GM12878 (cell line): ENCODE results near the gene BEAN1. TPM values are rescaled to one million over a fixed set of nuclear protein-coding genes. Genes with fewer than 3 reads are reported as not detected.

ENCODE experiments used
- ATAC-seq: fragments of 200-7000 bp; cut with Tn5 transposase; 3 replicates; pipeline ENCODE4 v1.9.1; 2020; ENCODE audit warnings: mild to moderate bottlenecking, moderate library complexity
- BruUV-seq: library from RNA; stranded (reverse); fragments of 400-500 nt; replicated peaks from 2 replicates; lab custom pipeline; 2021; lab: Mats Ljungman, UMichigan
- CTCF ChIA-PET: fragments of 300-600 bp; sonication (Branson Sonifier 250); formaldehyde crosslinking; extraction: SDS; loops from one replicate; lab custom pipeline; 2021; ENCODE audit warnings: inconsistent platforms; lab: Yijun Ruan, JAX
- POLR2A ChIA-PET: fragments of 350-600 bp; formaldehyde crosslinking; extraction: SDS; loops from one replicate; lab custom pipeline; 2021; ENCODE audit warnings: inconsistent platforms; lab: Charles Lee
- RAD21 ChIA-PET: fragments of 300-600 bp; sonication (Branson Sonifier 250); formaldehyde crosslinking; loops from one replicate; lab custom pipeline; 2023; ENCODE audit warnings: antibody characterized with exemption; ENCODE audit not compliant: unreplicated experiment; lab: Charles Lee
- SMC1A ChIA-PET: fragments of 300-600 bp; sonication (Branson Sonifier 250); formaldehyde crosslinking; loops from one replicate; lab custom pipeline; 2023; ENCODE audit not compliant: unreplicated experiment, uncharacterized antibody; lab: Charles Lee
- DNase-seq: peaks from one replicate; pipeline ENCODE4 v3.0.0-alpha.2; 2011; ENCODE audit warnings: low read depth, low spot score
- FAIRE-seq: peaks from 3 replicates; lab custom pipeline; 2011; peaks lifted over from hg19 to GRCh38; lab: Jason Lieb, UNC
- H2AFZ ChIP-seq: 2 replicates; pipeline ENCODE4 v1.6.0; 2011; ENCODE audit warnings: low read depth, low read length, control low read depth; ENCODE audit not compliant: control insufficient read depth
- H3K27ac ChIP-seq: 2 replicates; pipeline ENCODE4 v1.5.1; 2011; ENCODE audit warnings: control low read depth; ENCODE audit not compliant: control insufficient read depth, insufficient read depth
- H3K27me3 ChIP-seq, 2 experiments: replicated peaks in 1 of 2; 2 replicates each; pipeline versions ENCODE4 v1.6.0 to v1.6.1; 2011; ENCODE audit warnings: low read length in 1 of 2; ENCODE audit not compliant: control insufficient read depth in 2 of 2, insufficient read depth in 2 of 2
- H3K36me3 ChIP-seq, 2 experiments: 2 replicates each; pipeline ENCODE4 v1.5.1; 2011; ENCODE audit warnings: low read length in 1 of 2; ENCODE audit not compliant: control insufficient read depth in 2 of 2, insufficient read depth in 2 of 2
- H3K4me1 ChIP-seq: 2 replicates; pipeline ENCODE4 v1.6.1; 2011; ENCODE audit warnings: mild to moderate bottlenecking, low read length, moderate library complexity, mixed read lengths; ENCODE audit not compliant: control insufficient read depth, insufficient read depth
- H3K4me2 ChIP-seq: 2 replicates; pipeline ENCODE4 v1.6.0; 2011; ENCODE audit warnings: control low read depth; ENCODE audit not compliant: control insufficient read depth, insufficient read depth
- H3K4me3 ChIP-seq: fragments of 200-600 bp; sonication (generic); 2 replicates; pipeline ENCODE4 v1.5.1; 2016
- H3K79me2 ChIP-seq: 2 replicates; pipeline ENCODE4 v1.6.0; 2011; ENCODE audit warnings: low read length; ENCODE audit not compliant: control insufficient read depth, insufficient read depth
- H3K9ac ChIP-seq: 2 replicates; pipeline ENCODE4 v1.8.0; 2011; ENCODE audit warnings: low read length, control low read depth, mixed read lengths; ENCODE audit not compliant: control insufficient read depth, insufficient read depth
- H3K9me3 ChIP-seq: replicated peaks from 3 replicates; pipeline ENCODE4 v1.5.1; 2011; ENCODE audit warnings: mild to moderate bottlenecking, low read length; ENCODE audit not compliant: control insufficient read depth, insufficient read depth
- H4K20me1 ChIP-seq: 2 replicates; pipeline ENCODE4 v1.6.0; 2011; ENCODE audit not compliant: control insufficient read depth, insufficient read depth
- BCLAF1 ChIP-seq: fragments of 450-650 bp; IDR thresholded peaks from 2 replicates; pipeline ENCODE4 v1.6.1; 2017; ENCODE audit warnings: antibody characterized with exemption, mild to moderate bottlenecking, moderate library complexity
- CEBPB ChIP-seq, 2 experiments: fragments of 150-350 bp in 1 of 2; IDR thresholded peaks; 2 replicates each; pipeline ENCODE4 v1.6.1; 2012 to 2014; ENCODE audit warnings: low read depth in 2 of 2, low read length in 2 of 2, borderline replicate concordance in 1 of 2, inconsistent platforms in 1 of 2
- CHD4 ChIP-seq: fragments of 200-600 bp; sonication (generic); IDR thresholded peaks from 2 replicates; pipeline ENCODE4 v1.6.1; 2016; ENCODE audit warnings: mild to moderate bottlenecking
- CTCF ChIP-seq, 3 experiments: IDR thresholded peaks in 2 of 3; conservative IDR thresholded peaks in 1 of 3; 2 replicates each; pipeline ENCODE4 v1.5.1; 2011; ENCODE audit warnings: low read depth in 3 of 3, low read length in 3 of 3, mild to moderate bottlenecking in 3 of 3, control low read depth in 2 of 3, moderate library complexity in 2 of 3, inconsistent platforms in 1 of 3, mixed read lengths in 1 of 3; ENCODE audit not compliant: control insufficient read depth in 2 of 3, insufficient read depth in 1 of 3; ENCODE audit errors: extremely low read depth in 1 of 3
- HDAC2 ChIP-seq: fragments of 200-600 bp; sonication (generic); IDR thresholded peaks from 2 replicates; pipeline ENCODE4 v1.6.1; 2017
- HDAC6 ChIP-seq: fragments of 200-600 bp; sonication (generic); IDR thresholded peaks from one replicate; pipeline ENCODE4 v1.8.0; 2017; ENCODE audit warnings: antibody characterized with exemption; ENCODE audit not compliant: unreplicated experiment
- IRF3 ChIP-seq: fragments of 450-650 bp; IDR thresholded peaks from 2 replicates; pipeline ENCODE4 v1.6.1; 2014; ENCODE audit warnings: mild to moderate bottlenecking
- MYB ChIP-seq: fragments of 150-350 bp; IDR thresholded peaks from 2 replicates; pipeline ENCODE4 v1.6.1; 2014; ENCODE audit warnings: mild to moderate bottlenecking, low read depth, low read length, borderline replicate concordance
- PAX8 ChIP-seq: fragments of 450-650 bp; IDR thresholded peaks from 2 replicates; pipeline ENCODE4 v1.6.1; 2017; ENCODE audit warnings: mild to moderate bottlenecking, moderate library complexity
- PKNOX1 ChIP-seq: fragments of 450-650 bp; IDR thresholded peaks from 2 replicates; pipeline ENCODE4 v1.6.1; 2016; ENCODE audit warnings: mild to moderate bottlenecking
- PML ChIP-seq: IDR thresholded peaks from 2 replicates; pipeline ENCODE4 v1.6.1; 2012; ENCODE audit warnings: low read length, inconsistent platforms
- SMARCA5 ChIP-seq: fragments of 450-650 bp; IDR thresholded peaks from 2 replicates; pipeline ENCODE4 v1.6.1; 2017; ENCODE audit warnings: mild to moderate bottlenecking
- TBL1XR1 ChIP-seq: IDR thresholded peaks from 2 replicates; pipeline ENCODE4 v1.6.1; 2012; ENCODE audit warnings: low read depth, low read length, improper control_type of control experiment
- TCF12 ChIP-seq: IDR thresholded peaks from 2 replicates; pipeline ENCODE4 v1.6.1; 2011; ENCODE audit warnings: low read depth, mild to moderate bottlenecking, low read length
- TCF7 ChIP-seq: IDR thresholded peaks from 2 replicates; pipeline ENCODE4 v1.6.1; 2014; ENCODE audit warnings: antibody characterized with exemption, borderline replicate concordance
- WGBS: methylation state at CpG from one replicate; pipeline ENCODE4 v1.1.6; 2016; ENCODE audit warnings: low lambda C conversion rate; ENCODE audit not compliant: insufficient replicate concordance, insufficient coverage; ENCODE audit errors: missing lambda C conversion rate; 5-methylcytosine and 5-hydroxymethylcytosine counted together
- in situ Hi-C: fragments of 300-500 bp; cut with MboI; formaldehyde crosslinking; loops from 9 replicates; pipeline ENCODE4 v1.14.3; 2018; ENCODE audit warnings: mixed read lengths
- intact Hi-C: fragments of 100-400 bp; cut with micrococcal nuclease; formaldehyde crosslinking; loops from one replicate; pipeline ENCODE4 v1.14.2; 2022; ENCODE audit not compliant: unreplicated experiment
- polyA plus RNA-seq, 11 experiments: library from polyadenylated mRNA; depleted of rRNA in 4 of 11; unstranded in 6 of 11; stranded (reverse) in 5 of 11; fragments of >200 nt; fragmentation: Nextera tagmentation in 4 of 11; fragmentation: Illumina TruSeq in 1 of 11; extraction: Ambion mirVana in 4 of 11; extraction: Trizol in 1 of 11; gene quantifications; 1 replicate in 1 of 11; 2 replicates in 10 of 11; pipeline versions ENCODE4 v1.2.1 to v1.2.3, GENCODE V29; 2011 to 2016; ENCODE audit warnings: inconsistent platforms in 2 of 11, missing spikeins in 2 of 11, low read depth in 1 of 11
- total RNA-seq, 4 experiments: library from RNA; depleted of rRNA in 3 of 4; stranded (reverse); fragments of >200 nt in 3 of 4; fragmentation: Illumina TruSeq in 1 of 4; extraction: Trizol in 1 of 4; gene quantifications; 2 replicates each; pipeline versions ENCODE4 v1.2.1 to v1.2.3, GENCODE V29; 2013 to 2021

BEAN1 gene
- total and polyA plus RNA-seq, 10 of the 15 experiments (the other 5 are each of a cell fraction or from before 2014, with no cell fraction given) = not detected

GRCh38 chr16:66391726-66392670 lies 35.1 kb upstream of the BEAN1 start:
- CTCF ChIA-PET = no interaction called here
- intact Hi-C loops (no loop called here), in situ Hi-C loops (no loop called here)
- no peaks in the 10 kb centered on the region for H3K4me1 ChIP-seq
- POLR2A ChIA-PET = interaction anchor here (0.7 kb wide), 1 partner anchor 255 kb away, joined by 4 read pairs; no protein-coding TSS in a partner anchor
- H3K27me3 ChIP-seq = no peaks in the 10 kb centered on the region
- H3K9me3 ChIP-seq = no peaks in the 10 kb centered on the region
- H4K20me1 ChIP-seq = no peaks in the 10 kb centered on the region
- WGBS = 40% methylated on average over 18 of the region's 18 CpGs
- no peak overlapping the region for H3K9ac ChIP-seq
- no TSS peak for BruUV-seq
- SMC1A ChIA-PET = no interaction called here
- H3K27ac ChIP-seq = no peak overlapping the region
- no peak overlapping the region for H2AFZ ChIP-seq
- no peak overlapping the region for H3K4me3 ChIP-seq
- RAD21 ChIA-PET = no interaction called here
- H3K4me2 ChIP-seq = no peak overlapping the region
- ATAC-seq (no peak), FAIRE-seq (no peak), DNase-seq (no peak)
- no peaks in the 10 kb centered on the region for H3K36me3 ChIP-seq
- H3K79me2 ChIP-seq = no peaks in the 10 kb centered on the region
- no peak for TF ChIP-seq PKNOX1
- TF ChIP-seq BCLAF1 = no peak
- TF ChIP-seq TCF7 = no peak
- TF ChIP-seq TCF12 = no peak
- no peak for TF ChIP-seq IRF3
- no peak for TF ChIP-seq MYB
- TF ChIP-seq CTCF (IDR thresholded peaks at IDR 0.05 in 2 of 3, conservative IDR thresholded peaks at IDR 0.05 in 1 of 3; ENCODE audit: control insufficient read depth in 2 of 3, extremely low read depth in 1 of 3, insufficient read depth in 1 of 3, low read depth in 3 of 3, low read length in 3 of 3) = no peak
- TF ChIP-seq HDAC6 = no peak
- TF ChIP-seq CHD4 = no peak
- no peak for TF ChIP-seq PML
- TF ChIP-seq CEBPB (IDR thresholded peaks at IDR 0.05; ENCODE audit: borderline replicate concordance in 1 of 2, low read depth in 2 of 2, low read length in 2 of 2) = no peak
- TF ChIP-seq SMARCA5 = no peak
- no peak for TF ChIP-seq PAX8
- no peak for TF ChIP-seq TBL1XR1
- no peak for TF ChIP-seq HDAC2
